SKM-1 (cell line): ENCODE measurements around the gene CTAGE1.

Experiments
- DNase-seq: peaks from one replicate; lab custom pipeline; 2025; ENCODE audit not compliant: unreplicated experiment; lab: John Stamatoyannopoulos, UW

CTAGE1 gene

GRCh38 chr18:22439447-22439846 is 21.7 kb upstream of the CTAGE1 start:
- DNase-seq, result no peak

GRCh38 chr18:22436136-22436535 is 18.4 kb upstream of the CTAGE1 start:
- DNase-seq, result no peak

GRCh38 chr18:22434973-22435608 is 17.4 kb upstream of the CTAGE1 start:
- no peak for DNase-seq

GRCh38 chr18:22433956-22434355 is 16.2 kb upstream of the CTAGE1 start:
- no peak for DNase-seq

GRCh38 chr18:22432657-22433137 is 15.0 kb upstream of the CTAGE1 start:
- no peak for DNase-seq

- no peak for DNase-seq
Observed at GRCh38 chr18:22429564-22429963, 11.8 kb upstream of the CTAGE1 start.

GRCh38 chr18:22428672-22429071 is 11.0 kb upstream of the CTAGE1 start:
- DNase-seq, result no peak

- no peak for DNase-seq
Observed at GRCh38 chr18:22427822-22428549, 10.3 kb upstream of the CTAGE1 start.

GRCh38 chr18:22424565-22424963 is 6.8 kb upstream of the CTAGE1 start:
- no peak for DNase-seq

- no peak for DNase-seq
Observed at GRCh38 chr18:22423878-22424564, 6.3 kb upstream of the CTAGE1 start.

- DNase-seq, result no peak
Observed at GRCh38 chr18:22422909-22423548, 5.3 kb upstream of the CTAGE1 start.

- no peak for DNase-seq
Observed at GRCh38 chr18:22420652-22421051, 2.9 kb upstream of the CTAGE1 start.

GRCh38 chr18:22412176-22412911 is 5.4 kb downstream of the CTAGE1 start:
- DNase-seq, result no peak

- DNase-seq, result no peak
Observed at GRCh38 chr18:22411446-22411845, 6.3 kb downstream of the CTAGE1 start.

- no peak for DNase-seq
Observed at GRCh38 chr18:22410126-22410525, 7.6 kb downstream of the CTAGE1 start.

- peak; percentile 12 for DNase-seq
Observed at GRCh38 chr18:22409445-22409844, 8.3 kb downstream of the CTAGE1 start.

- DNase-seq, result no peak
Observed at GRCh38 chr18:22408059-22408458, 9.7 kb downstream of the CTAGE1 start.

- no peak for DNase-seq
Observed at GRCh38 chr18:22405142-22405541, 12.6 kb downstream of the CTAGE1 start.

GRCh38 chr18:22403950-22404349 is 13.8 kb downstream of the CTAGE1 start:
- no peak for DNase-seq

GRCh38 chr18:22399949-22400348 is 17.8 kb downstream of the CTAGE1 start:
- no peak for DNase-seq

GRCh38 chr18:22398464-22398863 is 19.3 kb downstream of the CTAGE1 start:
- DNase-seq, result no peak
